HUES64 (cell line): Measurements from ENCODE around the gene HDLBP.

Source experiments
- H3K27ac ChIP-seq: 2 replicates; pipeline ENCODE4 v1.7.0; 2013; ENCODE audit warnings: low read depth, low read length, inconsistent platforms
- H3K27me3 ChIP-seq: 2 replicates; pipeline ENCODE4 v1.6.1; 2013; ENCODE audit warnings: mild to moderate bottlenecking, low read length; ENCODE audit not compliant: insufficient read depth
- H3K36me3 ChIP-seq: 2 replicates; pipeline ENCODE4 v1.6.1; 2013; ENCODE audit warnings: mild to moderate bottlenecking, low read length; ENCODE audit not compliant: insufficient read depth
- H3K4me1 ChIP-seq: 2 replicates; pipeline ENCODE4 v1.6.1; 2013; ENCODE audit warnings: mild to moderate bottlenecking, low read length, moderate library complexity; ENCODE audit not compliant: insufficient read depth
- H3K4me3 ChIP-seq: 2 replicates; pipeline ENCODE4 v1.5.1; 2013; ENCODE audit warnings: mild to moderate bottlenecking, low read length, moderate library complexity
- H3K9ac ChIP-seq: 2 replicates; pipeline ENCODE4 v1.6.1; 2013; ENCODE audit warnings: mild to moderate bottlenecking, low read depth, low read length
- H3K9me3 ChIP-seq: 2 replicates; pipeline ENCODE4 v1.6.1; 2013; ENCODE audit warnings: low read depth, low read length; ENCODE audit not compliant: insufficient read depth
- WGBS: fragments of 150-250, 120-280 bp; methylation state at CpG from one replicate; pipeline ENCODE4 v1.1.7; 2013; ENCODE audit warnings: missing lambda C conversion rate; 5-methylcytosine and 5-hydroxymethylcytosine counted together

HDLBP gene

DNA sequence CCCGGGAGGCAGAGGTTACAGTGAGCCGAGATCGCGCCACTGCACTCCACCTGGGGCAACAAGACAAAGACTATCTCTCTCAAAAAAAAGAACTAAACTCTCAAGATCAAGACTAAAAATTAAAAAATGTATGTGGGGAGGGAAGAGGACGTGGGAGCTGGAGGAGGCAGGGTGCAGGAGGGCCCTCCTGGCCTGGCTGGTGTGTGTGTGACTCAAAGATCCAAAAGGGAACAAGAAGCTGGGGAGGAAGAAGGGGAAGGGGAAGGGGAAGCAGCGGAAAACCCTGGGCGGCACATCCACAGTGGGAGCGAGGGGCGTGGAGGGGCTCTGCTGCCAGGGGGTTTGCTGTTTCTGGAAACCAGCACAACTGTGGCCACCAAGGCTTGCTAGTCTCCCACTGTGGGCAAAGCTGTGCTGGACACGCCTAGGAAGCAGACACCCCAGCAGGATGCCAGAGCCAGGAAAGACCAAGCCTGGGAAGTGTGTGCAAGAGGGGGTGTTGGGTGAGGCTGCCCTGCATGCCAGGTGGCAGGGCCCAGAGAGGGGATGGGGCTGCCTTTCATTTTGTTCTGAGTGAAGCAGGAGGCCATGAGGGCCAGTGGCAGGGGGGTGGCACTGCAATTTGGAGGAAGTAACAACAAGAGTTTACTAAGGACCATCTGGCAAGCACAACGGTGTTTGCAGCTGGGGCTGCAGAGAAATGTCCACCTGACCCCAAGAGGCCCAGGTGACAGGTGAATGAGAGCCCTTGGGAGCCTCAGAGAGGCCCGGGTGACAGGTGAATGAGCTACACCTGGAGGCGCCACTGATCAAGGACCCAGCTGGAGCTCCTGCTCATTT lies 82.5 kb downstream of the HDLBP start:
- Histone ChIP-seq H3K27me3 (no peaks in the 10 kb centered on the region), H3K4me1 (no peaks in the 10 kb centered on the region), H3K36me3 (peaks cover 96% of the 10 kb centered on the region), H3K9ac (no peak overlapping the region), H3K9me3 (no peaks in the 10 kb centered on the region), H3K27ac (no peak overlapping the region), H3K4me3 (no peak overlapping the region)
- 94% methylated on average over 13 of the region's 13 CpGs for WGBS

DNA sequence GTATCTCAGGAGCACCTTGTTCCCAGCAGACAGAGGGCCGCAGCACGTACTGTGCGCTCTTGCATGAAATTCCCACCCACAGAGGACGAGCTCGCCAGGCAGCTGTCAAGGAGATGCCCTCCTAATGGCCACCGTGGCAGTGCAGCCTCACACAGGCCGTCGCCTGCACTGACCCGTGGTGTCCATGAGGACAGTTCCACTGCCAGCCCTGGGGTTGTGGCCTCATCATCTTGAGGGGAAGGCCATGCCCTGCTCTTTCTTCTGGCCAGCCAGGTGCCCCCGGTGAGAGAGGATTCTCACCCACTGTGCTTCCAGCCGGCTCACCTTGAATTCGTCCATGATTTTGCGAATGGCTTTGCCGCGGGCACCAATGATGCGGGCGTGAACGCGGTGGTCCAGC lies 85.0 kb downstream of the HDLBP start:
- WGBS = 95% methylated on average over 19 of the region's 19 CpGs
- Histone ChIP-seq H3K9ac (no peak overlapping the region), H3K4me3 (no peak overlapping the region), H3K36me3 (peaks cover 89% of the 10 kb centered on the region), H3K9me3 (no peaks in the 10 kb centered on the region), H3K4me1 (no peaks in the 10 kb centered on the region), H3K27ac (no peak overlapping the region), H3K27me3 (no peaks in the 10 kb centered on the region)

DNA sequence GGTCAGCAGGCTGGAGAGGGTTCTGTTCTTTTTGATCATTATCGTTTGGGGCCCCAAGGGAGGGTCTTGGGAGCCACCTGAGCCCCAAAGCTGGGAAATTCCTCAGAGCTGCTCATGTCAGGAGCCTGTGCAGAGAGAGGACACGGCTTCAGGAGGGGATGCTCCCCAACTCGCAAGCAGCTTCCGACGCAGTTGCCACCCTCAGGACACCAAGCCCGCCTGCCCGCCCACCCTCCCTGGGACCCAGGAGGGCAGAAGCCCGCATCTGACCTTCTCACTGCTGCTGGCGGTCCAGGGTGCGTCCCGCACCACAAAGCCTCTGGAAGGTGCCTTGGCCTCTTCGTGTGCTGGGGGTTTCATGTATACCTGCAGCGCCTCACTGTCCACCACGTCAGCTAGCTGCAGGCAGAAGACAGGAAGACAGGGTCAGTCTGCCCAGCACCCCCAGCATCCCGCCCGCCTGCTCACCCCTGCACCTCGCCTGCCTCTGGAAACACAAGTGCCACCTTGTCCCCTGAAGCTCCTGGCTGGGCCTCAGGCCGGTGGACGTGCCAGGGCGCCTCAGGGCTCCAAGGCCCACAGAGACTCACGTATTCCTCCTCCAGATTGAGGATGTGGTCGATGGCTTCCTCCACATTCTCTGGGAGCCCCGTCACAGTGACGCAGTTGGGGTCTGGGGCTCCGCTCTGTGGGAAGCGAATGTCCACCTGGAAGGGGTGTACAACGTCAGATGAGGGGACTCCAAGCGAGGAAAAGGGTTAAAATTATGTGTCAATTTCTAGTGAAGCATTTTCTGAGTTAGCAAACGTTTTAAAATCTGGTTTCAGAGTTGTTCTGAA lies 85.7 kb downstream of the HDLBP start:
- Histone ChIP-seq H3K9ac (no peak overlapping the region), H3K4me1 (no peaks in the 10 kb centered on the region), H3K27me3 (no peaks in the 10 kb centered on the region), H3K27ac (no peak overlapping the region), H3K36me3 (peaks cover 88% of the 10 kb centered on the region), H3K9me3 (no peaks in the 10 kb centered on the region), H3K4me3 (no peak overlapping the region)
- 96% methylated on average over 29 of the region's 29 CpGs for WGBS

DNA sequence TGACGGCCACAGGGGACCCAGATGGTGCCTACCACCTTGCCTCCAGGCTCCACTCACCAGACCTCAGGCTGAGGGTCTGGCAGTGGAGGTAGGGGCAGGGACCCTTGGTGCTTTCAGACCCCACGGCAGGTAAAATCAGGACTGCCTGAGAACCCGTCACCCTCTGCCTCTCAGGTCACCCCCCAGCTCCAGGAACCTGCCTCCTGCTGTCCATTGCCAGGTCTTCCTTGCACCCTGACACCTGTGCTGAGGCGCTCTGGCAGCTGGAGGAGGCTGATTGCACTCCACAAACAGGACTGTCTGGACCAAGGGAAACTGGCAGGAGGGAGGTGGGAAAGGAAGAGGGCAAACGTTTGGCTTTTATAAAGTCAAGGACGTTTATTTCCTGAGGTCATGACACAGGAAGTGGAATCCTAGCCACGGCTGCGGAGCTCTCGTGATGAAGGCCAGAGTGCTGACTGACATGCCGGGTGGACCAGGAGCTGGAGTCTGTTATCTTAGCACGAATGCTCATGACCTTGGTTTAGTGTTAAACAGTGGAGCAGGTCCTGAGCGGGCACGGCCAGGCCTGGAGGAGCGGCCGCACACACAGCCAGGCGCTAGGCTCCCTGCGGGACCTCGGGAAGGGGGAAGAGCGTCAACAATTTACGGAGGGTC lies 86.5 kb downstream of the HDLBP start:
- Histone ChIP-seq H3K4me1 (peaks cover under 1% of the 10 kb centered on the region; the same call in 1 of the 2 replicates), H3K27ac (no peak overlapping the region), H3K4me3 (no peak overlapping the region), H3K36me3 (peaks cover 81% of the 10 kb centered on the region), H3K9me3 (no peaks in the 10 kb centered on the region), H3K27me3 (no peaks in the 10 kb centered on the region), H3K9ac (no peak overlapping the region)
- WGBS = 93% methylated on average over 20 of the region's 20 CpGs

DNA sequence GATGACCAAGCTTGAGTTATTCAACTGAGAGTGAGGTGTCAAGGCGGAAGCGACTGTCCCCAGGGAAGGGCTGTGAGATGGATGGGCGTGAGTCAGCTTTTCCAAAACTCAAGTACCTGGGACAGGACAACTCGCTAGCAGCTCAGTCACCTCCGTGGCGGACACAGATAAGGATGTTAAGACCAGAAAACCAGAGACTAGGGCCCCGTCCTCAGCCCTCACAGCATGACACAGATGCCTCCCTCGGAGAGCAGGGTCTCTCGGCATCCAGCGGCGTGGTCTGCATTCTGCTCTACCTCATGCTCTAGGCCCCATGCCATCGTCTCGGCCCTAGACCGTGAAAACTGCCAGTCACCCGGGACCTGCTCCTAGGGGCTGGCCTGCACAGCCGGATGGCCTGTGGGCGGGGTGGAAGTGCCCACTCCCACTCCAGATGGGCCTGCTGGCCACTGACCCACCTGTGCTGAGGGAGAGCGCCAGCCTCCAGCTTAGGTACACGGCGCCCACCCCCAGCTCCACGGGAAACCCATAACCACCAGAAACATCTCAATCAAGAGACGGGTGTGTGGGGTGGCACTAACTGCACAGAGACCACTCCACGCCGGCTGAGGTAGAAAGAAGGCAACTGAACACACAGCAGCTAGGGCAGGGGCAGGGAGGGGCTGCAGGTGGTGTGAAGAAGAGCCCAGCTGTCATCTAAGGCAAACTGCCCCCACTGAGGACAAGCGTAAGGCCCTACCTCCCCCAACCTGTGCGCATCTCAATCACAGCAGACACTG lies 87.2 kb downstream of the HDLBP start:
- H3K4me3 ChIP-seq = no peak overlapping the region
- H3K4me1 ChIP-seq = peaks cover 6% of the 10 kb centered on the region; the same call in 1 of the 2 replicates
- no peaks in the 10 kb centered on the region for H3K27me3 ChIP-seq
- no peaks in the 10 kb centered on the region for H3K9me3 ChIP-seq
- H3K9ac ChIP-seq = no peak overlapping the region
- WGBS = 95% methylated on average over 26 of the region's 26 CpGs
- peaks cover 74% of the 10 kb centered on the region for H3K36me3 ChIP-seq
- H3K27ac ChIP-seq = no peak overlapping the region

DNA sequence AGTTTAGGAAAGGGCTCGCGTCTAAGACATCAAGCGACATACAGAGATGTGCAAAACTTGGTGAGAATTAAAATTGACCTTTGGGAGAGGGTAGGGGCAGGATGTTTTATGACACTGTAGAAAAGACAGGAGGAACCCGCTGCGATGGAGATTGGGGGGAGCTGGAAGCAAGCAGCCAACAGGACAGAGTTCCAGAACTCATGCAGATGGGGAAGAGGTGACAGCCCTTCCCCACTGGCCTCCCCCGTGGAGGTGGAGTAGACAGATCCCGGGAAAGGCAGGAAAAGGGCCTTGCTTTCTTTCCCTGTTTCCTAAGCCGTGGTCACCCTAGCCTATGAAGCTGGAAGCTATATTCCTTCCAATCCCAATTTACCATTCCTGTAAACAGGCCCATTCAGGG lies 87.9 kb downstream of the HDLBP start:
- Histone ChIP-seq H3K27ac (no peak overlapping the region), H3K27me3 (no peaks in the 10 kb centered on the region), H3K4me3 (no peak overlapping the region), H3K4me1 (peaks cover 6% of the 10 kb centered on the region; the same call in 1 of the 2 replicates), H3K9ac (no peak overlapping the region), H3K9me3 (no peaks in the 10 kb centered on the region), H3K36me3 (peaks cover 67% of the 10 kb centered on the region)
- 95% methylated on average over 8 of the region's 8 CpGs for WGBS

DNA sequence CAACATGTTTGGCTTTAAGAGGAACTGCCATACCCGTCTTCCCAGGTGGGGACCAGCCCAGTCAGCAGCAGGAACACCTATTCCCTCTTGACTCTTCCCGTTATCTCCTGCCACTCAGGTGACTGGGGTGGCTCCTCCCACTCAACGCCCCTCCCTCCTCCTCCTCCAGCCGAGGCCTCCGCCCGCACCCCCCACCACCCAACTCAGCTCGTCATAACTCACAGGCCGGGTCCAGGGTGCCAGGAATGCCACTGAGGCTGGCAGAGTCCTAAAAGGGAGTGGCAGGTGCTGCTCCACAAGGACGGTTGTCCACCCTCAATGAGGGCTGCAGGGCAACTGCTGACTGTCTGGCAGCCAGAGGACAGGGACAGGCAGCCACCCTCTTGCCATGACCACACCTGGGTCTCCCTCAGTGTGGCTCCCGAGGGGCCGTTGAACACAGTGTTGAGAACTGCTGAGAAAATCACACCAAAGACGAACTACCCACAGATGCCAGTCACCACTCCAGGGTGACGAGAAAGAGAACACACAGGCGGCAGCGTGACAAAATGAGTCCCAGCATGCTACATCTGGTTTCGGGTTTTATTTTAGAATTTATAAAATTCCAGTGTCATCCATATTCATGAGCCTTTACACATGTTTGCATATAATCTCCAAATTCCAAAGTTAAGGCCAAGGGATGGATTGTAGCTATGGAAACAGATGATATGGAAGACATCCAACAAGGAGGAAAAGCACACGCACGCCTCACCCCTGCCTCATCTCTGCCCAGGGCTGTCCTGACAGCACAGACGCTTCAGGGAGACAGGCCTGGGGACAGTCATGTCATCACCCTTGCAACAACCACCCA lies 88.5 kb downstream of the HDLBP start:
- 90% methylated on average over 19 of the region's 19 CpGs for WGBS
- peaks cover 6% of the 10 kb centered on the region; the same call in 1 of the 2 replicates for H3K4me1 ChIP-seq
- H3K4me3 ChIP-seq = no peak overlapping the region
- H3K9ac ChIP-seq = no peak overlapping the region
- H3K27ac ChIP-seq = no peak overlapping the region
- no peaks in the 10 kb centered on the region for H3K27me3 ChIP-seq
- H3K36me3 ChIP-seq = peaks cover 60% of the 10 kb centered on the region
- H3K9me3 ChIP-seq = no peaks in the 10 kb centered on the region

DNA sequence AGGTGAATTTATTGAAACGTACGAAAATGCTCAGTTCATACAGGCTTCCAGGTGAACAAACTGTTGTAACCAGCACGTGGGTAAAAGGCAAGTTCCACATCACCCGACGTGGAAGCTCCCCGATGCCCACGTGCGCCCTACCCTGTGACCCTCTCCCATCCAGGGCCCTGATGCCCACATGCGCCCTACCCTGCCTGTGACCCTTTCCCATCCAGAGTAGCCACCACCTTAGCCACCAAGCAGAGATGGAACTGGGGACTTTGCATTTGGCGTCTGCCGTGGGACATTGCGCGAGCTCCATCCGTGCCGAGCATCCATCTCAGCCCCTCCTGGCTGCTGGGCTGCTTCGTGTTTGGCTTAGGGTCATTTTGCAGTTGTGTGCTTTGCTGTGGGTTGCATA lies 89.5 kb downstream of the HDLBP start:
- Histone ChIP-seq H3K9ac (no peak overlapping the region), H3K9me3 (no peaks in the 10 kb centered on the region), H3K4me1 (peaks cover 6% of the 10 kb centered on the region; the same call in 1 of the 2 replicates), H3K27me3 (no peaks in the 10 kb centered on the region), H3K27ac (no peak overlapping the region), H3K4me3 (no peak overlapping the region), H3K36me3 (peaks cover 54% of the 10 kb centered on the region)
- WGBS = 96% methylated on average over 16 of the region's 16 CpGs

DNA sequence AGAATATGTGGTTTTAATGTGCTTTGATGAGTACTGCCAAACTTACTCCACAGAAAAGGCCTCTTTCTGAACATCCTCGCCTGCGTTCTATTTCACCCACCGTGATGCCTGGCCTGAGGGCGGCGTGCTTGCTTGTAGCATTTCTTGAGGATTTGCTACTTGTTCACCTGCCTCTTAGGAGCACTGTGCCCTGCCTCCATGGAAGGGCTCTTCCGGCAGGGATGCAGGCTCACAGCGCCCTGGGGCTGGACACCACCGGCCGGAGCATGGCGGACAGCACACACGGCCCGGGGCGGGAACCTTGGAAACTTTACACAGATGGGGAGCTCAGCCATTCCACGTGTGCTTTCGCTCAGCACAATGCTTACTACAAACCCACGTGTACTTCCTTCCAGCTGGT lies 89.9 kb downstream of the HDLBP start:
- H3K27me3 ChIP-seq = no peaks in the 10 kb centered on the region
- H3K4me1 ChIP-seq = peaks cover 6% of the 10 kb centered on the region; the same call in 1 of the 2 replicates
- peaks cover 49% of the 10 kb centered on the region for H3K36me3 ChIP-seq
- H3K9me3 ChIP-seq = no peaks in the 10 kb centered on the region
- WGBS = 96% methylated on average over 16 of the region's 16 CpGs
- H3K4me3 ChIP-seq = no peak overlapping the region
- H3K9ac ChIP-seq = no peak overlapping the region
- no peak overlapping the region for H3K27ac ChIP-seq
